Measurements from ENCODE around the gene N4BP3. TPM values are rescaled to one million over a fixed set of nuclear protein-coding genes. Genes with fewer than 3 reads are reported as not detected.

N4BP3 gene
- total and polyA plus RNA-seq, 2 experiments from 2014 or later = 9.8 to 58.2 TPM

DNA sequence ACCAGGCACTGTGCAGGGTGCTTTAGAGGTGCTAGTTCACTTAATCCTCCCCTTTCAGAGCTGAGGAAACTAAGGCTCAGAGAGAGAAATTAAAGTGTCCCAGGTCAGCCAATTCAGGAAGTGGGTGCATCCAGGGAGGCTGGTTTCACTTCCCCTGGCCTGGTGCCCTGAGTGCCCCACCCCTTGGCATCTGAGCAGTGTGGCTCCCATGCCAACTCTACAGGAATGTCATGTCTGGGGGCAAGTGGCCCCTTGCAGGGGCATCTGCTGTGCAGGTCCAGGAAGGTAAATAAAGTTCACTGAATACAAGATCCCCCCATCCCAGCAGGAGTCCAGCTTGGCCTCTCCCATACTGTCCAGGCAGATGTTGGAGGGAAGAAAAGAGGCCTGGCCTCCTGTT is 4.4 kb upstream of the N4BP3 start (continued):
- TF ChIP-seq, protein P1, sequence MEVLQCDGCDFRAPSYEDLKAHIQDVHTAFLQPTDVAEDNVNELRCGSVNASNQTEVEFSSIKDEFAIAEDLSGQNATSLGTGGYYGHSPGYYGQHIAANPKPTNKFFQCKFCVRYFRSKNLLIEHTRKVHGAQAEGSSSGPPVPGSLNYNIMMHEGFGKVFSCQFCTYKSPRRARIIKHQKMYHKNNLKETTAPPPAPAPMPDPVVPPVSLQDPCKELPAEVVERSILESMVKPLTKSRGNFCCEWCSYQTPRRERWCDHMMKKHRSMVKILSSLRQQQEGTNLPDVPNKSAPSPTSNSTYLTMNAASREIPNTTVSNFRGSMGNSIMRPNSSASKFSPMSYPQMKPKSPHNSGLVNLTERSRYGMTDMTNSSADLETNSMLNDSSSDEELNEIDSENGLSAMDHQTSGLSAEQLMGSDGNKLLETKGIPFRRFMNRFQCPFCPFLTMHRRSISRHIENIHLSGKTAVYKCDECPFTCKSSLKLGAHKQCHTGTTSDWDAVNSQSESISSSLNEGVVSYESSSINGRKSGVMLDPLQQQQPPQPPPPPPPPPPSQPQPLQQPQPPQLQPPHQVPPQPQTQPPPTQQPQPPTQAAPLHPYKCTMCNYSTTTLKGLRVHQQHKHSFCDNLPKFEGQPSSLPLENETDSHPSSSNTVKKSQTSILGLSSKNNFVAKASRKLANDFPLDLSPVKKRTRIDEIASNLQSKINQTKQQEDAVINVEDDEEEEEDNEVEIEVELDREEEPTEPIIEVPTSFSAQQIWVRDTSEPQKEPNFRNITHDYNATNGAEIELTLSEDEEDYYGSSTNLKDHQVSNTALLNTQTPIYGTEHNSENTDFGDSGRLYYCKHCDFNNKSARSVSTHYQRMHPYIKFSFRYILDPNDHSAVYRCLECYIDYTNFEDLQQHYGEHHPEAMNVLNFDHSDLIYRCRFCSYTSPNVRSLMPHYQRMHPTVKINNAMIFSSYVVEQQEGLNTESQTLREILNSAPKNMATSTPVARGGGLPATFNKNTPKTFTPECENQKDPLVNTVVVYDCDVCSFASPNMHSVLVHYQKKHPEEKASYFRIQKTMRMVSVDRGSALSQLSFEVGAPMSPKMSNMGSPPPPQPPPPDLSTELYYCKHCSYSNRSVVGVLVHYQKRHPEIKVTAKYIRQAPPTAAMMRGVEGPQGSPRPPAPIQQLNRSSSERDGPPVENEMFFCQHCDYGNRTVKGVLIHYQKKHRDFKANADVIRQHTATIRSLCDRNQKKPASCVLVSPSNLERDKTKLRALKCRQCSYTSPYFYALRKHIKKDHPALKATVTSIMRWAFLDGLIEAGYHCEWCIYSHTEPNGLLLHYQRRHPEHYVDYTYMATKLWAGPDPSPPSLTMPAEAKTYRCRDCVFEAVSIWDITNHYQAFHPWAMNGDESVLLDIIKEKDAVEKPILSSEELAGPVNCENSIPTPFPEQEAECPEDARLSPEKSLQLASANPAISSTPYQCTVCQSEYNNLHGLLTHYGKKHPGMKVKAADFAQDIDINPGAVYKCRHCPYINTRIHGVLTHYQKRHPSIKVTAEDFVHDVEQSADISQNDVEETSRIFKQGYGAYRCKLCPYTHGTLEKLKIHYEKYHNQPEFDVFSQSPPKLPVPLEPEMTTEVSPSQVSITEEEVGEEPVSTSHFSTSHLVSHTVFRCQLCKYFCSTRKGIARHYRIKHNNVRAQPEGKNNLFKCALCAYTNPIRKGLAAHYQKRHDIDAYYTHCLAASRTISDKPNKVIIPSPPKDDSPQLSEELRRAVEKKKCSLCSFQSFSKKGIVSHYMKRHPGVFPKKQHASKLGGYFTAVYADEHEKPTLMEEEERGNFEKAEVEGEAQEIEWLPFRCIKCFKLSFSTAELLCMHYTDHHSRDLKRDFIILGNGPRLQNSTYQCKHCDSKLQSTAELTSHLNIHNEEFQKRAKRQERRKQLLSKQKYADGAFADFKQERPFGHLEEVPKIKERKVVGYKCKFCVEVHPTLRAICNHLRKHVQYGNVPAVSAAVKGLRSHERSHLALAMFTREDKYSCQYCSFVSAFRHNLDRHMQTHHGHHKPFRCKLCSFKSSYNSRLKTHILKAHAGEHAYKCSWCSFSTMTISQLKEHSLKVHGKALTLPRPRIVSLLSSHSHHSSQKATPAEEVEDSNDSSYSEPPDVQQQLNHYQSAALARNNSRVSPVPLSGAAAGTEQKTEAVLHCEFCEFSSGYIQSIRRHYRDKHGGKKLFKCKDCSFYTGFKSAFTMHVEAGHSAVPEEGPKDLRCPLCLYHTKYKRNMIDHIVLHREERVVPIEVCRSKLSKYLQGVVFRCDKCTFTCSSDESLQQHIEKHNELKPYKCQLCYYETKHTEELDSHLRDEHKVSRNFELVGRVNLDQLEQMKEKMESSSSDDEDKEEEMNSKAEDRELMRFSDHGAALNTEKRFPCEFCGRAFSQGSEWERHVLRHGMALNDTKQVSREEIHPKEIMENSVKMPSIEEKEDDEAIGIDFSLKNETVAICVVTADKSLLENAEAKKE (CRISPR knock-in tag; IDR thresholded peaks at IDR 0.05) = no peak
- no peak for TF ChIP-seq ZNF331 (CRISPR knock-in tag; IDR thresholded peaks at IDR 0.05; ENCODE audit: low read depth)

DNA sequence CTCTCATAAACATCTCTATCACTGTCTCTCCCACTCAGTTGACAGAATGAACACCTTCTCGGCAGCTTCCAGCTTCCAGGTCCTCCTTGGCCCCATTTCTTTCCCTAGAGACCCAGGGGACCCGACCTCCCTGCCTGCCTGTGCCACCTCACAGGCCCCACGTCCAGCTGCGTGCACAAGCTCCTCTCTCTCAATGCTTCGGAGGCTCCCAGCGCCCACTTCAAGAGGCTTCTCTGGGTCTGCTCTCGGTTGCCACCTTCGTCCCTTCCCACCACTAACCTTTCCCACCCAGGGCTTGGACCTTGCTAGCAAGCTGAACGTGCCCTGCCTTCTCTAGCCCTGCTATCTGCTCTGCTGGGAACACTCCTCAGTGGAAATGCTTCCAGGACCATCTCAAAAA is 2.8 kb upstream of the N4BP3 start:
- Histone ChIP-seq H3K79me2 (replicated peaks; ENCODE audit: insufficient read depth) (peaks cover 27% of the 10 kb centered on the region), H2AFZ (no peak overlapping the region), H3K4me2 (no peak overlapping the region), H3K9me2 (ENCODE audit: insufficient read depth) (no peaks in the 10 kb centered on the region), H3K4me3 (no peak overlapping the region), H4K20me1 (replicated peaks; ENCODE audit: insufficient read depth) (no peaks in the 10 kb centered on the region), H3K4me1 (ENCODE audit: insufficient read depth) (peaks cover 15% of the 10 kb centered on the region), H3K27me3 (ENCODE audit: insufficient read depth) (no peaks in the 10 kb centered on the region), H3K36me3 (ENCODE audit: insufficient read depth) (no peaks in the 10 kb centered on the region), H3K27ac (ENCODE audit: low read depth) (no peak overlapping the region), H3F3A (replicated peaks; ENCODE audit: low read depth) (peaks cover 16% of the 10 kb centered on the region)
- no peak overlapping the region for H3K4me3 Mint-ChIP-seq
- peaks cover 19% of the 10 kb centered on the region for H3K4me1 Mint-ChIP-seq
- no peak overlapping the region for H3K27ac Mint-ChIP-seq
- peaks cover 13% of the 10 kb centered on the region for H3K27me3 Mint-ChIP-seq (ENCODE audit: insufficient read depth, low read depth, poor library complexity)
- peaks cover 8% of the 10 kb centered on the region for H3K36me3 Mint-ChIP-seq (ENCODE audit: low read depth)
- DNase-seq (ENCODE audit: low spot score) (no peak), ATAC-seq (no peak)
- H3K9me3 Mint-ChIP-seq = peaks cover 12% of the 10 kb centered on the region
- no peak for TF ChIP-seq ZNF114 (CRISPR knock-in tag; IDR thresholded peaks at IDR 0.05)
- TF ChIP-seq POLR2AphosphoS5 (IDR thresholded peaks at IDR 0.05; ENCODE audit: low read depth) = no peak
- TF ChIP-seq, protein P1 (CRISPR knock-in tag; IDR thresholded peaks at IDR 0.05) = no peak
- TF ChIP-seq, protein P2, sequence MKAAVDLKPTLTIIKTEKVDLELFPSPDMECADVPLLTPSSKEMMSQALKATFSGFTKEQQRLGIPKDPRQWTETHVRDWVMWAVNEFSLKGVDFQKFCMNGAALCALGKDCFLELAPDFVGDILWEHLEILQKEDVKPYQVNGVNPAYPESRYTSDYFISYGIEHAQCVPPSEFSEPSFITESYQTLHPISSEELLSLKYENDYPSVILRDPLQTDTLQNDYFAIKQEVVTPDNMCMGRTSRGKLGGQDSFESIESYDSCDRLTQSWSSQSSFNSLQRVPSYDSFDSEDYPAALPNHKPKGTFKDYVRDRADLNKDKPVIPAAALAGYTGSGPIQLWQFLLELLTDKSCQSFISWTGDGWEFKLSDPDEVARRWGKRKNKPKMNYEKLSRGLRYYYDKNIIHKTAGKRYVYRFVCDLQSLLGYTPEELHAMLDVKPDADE (IDR thresholded peaks at IDR 0.05) = no peak
